ENCODE measurements around the gene AKIRIN1.
"Not testable (repeated sequence)": the region's sequence is repeated elsewhere in the genome, so short reads cannot be mapped to it uniquely, and the experiment has no call there.

GRCh38 chr1:39051193-39051850, 60.2 kb downstream of the AKIRIN1 start:
- TF ChIP-seq CTCF, POLR2A (IDR thresholded peaks at IDR 0.05): not testable (repeated sequence)

Measured in prostate gland (tissue), 2 donors.